Right lobe of liver (tissue), 4 donors: ENCODE data around the gene C11orf58.

Source experiments
- POLR2A ChIP-seq: fragments of 450-650 bp; IDR thresholded peaks from one replicate; pipeline ENCODE4 v1.6.1; 2017; ENCODE audit warnings: antibody characterized with exemption, mild to moderate bottlenecking
- TF ChIP-seq, protein P1 (sequence below), 4 donors: fragments of 200-600 bp in 3 of 4; fragments of 450-650 bp in 1 of 4; IDR thresholded peaks; one replicate each; pipeline versions ENCODE4 v1.5.1 to v1.8.0; 2016 to 2022; ENCODE audit warnings: antibody characterized with exemption in 4 of 4, mild to moderate bottlenecking in 2 of 4
- donor health status: DM: no; HTN: no; CAD: no.
- donor health status: DM: no; HTN: no; CAD: no.
- donor health status: DM: no; HTN: yes; CAD: no.

DNA sequence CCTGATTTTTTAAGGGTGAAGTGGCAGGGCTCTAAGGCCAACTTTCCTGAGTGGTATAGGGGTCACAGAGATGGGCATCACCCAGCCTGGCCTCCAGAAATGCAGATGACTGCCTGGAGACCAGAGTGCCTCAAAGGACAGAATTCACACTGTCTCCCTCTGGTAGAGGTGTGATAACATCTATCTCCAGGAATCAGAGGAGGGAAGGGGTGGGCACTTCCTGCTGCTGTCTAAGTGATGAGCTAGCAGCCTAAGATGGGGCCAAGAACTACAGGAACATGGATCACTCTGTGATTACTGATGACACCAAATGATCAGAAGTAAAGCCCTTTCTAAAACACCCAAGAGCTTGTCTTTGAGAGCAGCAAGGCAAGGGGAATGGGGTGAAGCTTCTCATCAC is 61.9 kb downstream of the C11orf58 start:
- TF ChIP-seq POLR2A, result no peak
- TF ChIP-seq, protein P1, sequence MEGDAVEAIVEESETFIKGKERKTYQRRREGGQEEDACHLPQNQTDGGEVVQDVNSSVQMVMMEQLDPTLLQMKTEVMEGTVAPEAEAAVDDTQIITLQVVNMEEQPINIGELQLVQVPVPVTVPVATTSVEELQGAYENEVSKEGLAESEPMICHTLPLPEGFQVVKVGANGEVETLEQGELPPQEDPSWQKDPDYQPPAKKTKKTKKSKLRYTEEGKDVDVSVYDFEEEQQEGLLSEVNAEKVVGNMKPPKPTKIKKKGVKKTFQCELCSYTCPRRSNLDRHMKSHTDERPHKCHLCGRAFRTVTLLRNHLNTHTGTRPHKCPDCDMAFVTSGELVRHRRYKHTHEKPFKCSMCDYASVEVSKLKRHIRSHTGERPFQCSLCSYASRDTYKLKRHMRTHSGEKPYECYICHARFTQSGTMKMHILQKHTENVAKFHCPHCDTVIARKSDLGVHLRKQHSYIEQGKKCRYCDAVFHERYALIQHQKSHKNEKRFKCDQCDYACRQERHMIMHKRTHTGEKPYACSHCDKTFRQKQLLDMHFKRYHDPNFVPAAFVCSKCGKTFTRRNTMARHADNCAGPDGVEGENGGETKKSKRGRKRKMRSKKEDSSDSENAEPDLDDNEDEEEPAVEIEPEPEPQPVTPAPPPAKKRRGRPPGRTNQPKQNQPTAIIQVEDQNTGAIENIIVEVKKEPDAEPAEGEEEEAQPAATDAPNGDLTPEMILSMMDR (IDR thresholded peaks at IDR 0.05), result no peak
